ENCODE measurements around the gene WDR1.

Gene WDR1

DNA sequence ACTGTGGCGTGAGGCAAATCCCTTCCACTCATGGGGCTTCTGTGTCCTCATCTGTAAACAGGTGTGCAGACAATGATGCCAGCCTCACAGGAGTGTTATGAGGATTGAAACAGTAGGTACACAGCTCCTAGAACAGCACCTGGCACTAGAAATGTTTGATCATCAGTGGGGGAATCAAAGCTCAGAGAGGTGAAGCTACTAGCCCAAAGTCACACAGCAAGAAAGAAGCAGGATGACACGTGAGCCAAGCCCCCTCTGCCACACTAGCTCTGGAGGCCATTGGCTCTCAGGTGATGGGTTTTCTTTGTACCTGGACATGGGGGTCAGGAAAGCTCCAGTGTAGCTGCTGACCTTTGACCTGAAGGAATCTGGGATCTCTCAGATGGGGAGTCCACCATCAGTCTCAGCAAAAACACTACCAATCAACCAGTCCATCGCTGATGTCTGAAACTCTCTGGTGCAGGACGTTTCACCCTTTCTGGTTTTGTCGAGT lies 81.9 kb downstream of the WDR1 start:
- DNase-seq, result no peak

DNA sequence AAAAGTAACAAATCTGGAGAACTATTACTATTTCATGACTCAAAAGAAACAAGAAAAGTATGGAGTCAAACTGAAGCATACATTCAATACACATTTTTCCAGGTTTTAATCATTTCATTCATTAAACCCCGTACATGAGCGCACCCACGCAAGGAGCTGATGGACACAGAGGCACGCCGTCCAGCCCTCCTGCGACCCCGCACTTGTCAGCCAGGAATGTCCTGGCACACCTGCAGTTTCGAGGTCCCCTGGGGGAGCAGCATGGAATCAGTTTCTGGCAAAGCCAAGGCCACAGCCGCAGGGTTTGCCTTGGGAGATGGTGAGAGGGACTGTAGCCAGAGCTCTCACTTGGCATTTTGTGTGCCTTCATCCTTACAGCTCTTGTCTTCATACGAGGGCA lies 82.5 kb downstream of the WDR1 start:
- no peak for DNase-seq

DNA sequence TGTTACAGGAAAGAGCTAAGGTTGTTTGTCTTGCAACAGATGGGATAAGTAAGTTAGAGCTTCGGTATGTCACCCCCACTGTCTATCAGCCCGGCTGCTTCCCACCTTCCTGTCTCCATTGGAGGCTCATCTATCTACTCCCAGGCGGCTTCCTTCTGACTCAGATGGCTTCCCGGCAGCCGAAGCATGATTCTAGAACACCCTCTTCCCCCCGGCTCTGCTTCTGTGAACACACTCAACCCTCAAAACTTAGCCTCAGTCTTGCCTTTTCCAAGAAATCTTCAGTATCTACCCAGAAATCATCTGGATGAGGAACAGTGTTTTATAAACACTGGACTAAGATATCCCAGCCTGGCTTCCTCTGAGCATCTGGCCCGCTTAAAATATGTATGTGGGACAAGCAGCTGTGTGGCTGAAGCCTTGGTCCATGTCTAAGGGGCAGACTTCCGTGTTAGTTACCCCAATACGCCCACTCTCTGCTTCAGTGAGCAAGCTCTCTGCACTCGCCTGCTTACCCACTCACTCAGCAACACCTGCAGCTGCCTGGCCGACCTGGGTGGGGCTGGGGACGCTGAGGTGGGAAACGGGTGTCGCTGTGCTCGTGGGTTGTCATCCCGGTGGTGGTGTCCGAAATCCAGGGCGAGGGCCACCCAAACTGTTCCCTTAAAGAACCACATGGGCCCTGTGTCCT lies 83.3 kb downstream of the WDR1 start:
- DNase-seq, result no peak

DNA sequence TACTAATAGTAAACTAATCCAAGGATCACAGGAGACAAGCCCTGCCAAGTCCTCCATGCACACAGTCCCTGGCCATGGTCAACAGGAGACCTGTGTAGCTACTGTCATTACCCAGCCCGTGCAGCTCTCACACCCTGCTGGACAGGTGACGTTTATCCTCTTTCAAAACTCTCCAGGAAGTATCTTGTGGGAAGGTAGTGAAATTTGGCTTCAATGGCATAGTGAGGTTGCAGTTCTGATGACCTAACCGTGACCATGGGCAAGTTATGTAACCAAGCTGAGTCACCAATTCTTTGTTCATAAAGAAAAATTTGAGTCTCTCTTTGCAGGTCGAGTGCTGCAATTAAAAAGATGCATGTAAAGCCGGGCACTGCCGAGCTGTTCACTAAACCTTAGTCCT lies 84.0 kb downstream of the WDR1 start:
- no peak for DNase-seq

DNA sequence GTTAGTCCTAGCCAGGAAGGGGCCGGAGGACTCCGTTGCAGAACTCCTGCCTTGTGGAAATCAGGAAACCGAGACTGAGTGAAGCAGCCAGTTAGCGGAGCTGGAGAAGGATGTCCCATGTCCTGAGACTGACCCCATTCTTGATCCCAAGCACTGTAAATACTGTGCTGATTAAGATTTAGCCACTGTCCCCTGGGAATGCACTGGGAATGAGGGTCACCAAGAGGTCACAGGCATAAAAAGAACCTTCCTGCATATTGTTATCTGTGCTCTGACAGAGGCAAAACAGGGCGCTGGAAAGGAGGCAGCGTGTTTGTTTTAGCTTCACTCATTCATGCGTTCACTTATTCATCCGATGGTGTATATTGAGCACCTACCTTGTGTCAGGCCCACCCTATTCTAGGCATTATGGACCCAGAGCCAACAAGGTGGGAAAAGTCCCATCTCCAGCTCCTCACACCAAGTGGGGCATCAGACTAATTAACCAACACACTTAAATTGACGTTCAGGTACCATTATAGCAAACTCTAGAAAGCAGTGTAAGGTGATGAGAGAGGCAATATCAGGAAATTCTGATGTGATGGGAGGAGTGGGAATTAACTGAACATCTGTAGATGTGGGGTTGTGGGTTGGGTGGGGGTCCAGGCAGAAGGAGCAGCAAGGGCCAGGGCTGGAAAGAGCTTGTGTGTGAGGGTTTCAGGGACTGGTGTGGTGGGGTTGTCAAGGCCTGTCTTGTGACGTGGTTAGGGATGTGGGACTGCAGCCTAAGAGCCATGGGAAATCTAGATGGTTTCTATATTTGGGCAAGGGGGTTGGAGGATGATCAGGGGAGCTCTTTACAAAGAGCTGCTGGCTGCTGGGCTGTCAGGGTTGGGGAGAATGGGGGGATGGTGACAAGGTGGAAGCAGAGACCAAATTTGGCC lies 84.7 kb downstream of the WDR1 start:
- DNase-seq, result no peak

DNA sequence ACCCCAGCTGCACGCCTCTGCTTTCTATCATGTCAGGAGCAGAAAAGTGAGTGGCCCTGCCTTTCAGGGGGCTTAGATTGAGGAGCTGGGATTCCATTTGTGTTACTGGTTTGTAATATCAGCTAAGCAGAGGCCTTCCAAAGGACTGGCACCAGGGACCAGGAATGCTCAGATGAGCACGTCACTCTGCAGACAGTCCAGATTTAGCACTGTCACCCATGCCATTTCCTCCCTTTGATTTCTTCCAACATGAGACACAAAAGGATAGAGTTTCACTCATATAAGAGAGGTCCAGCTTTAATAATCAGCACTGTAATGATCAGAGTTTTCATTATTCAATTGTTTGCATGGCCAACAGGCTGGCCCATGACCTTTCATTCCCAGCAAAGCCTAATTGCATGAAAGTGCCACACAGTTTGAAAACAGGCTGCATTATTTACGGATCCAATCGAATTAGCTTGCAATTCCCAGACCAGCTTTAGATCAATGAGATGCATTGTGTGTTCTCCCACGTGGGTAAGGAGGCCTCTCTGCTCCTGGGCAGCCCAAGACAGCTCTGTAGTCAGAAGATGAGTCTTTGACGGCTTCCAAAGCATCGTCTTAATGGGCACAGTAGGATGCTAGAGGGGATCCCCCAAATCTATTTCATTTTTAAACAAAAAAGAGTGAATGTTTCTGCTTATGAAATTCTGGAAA lies 85.5 kb downstream of the WDR1 start:
- no peak for DNase-seq

GRCh38 chr4:10029403-10029802 lies 87.2 kb downstream of the WDR1 start:
- DNase-seq, result no peak

- DNase-seq, result no peak
Measured at GRCh38 chr4:10028910-10029309, 87.7 kb downstream of the WDR1 start.

DNA sequence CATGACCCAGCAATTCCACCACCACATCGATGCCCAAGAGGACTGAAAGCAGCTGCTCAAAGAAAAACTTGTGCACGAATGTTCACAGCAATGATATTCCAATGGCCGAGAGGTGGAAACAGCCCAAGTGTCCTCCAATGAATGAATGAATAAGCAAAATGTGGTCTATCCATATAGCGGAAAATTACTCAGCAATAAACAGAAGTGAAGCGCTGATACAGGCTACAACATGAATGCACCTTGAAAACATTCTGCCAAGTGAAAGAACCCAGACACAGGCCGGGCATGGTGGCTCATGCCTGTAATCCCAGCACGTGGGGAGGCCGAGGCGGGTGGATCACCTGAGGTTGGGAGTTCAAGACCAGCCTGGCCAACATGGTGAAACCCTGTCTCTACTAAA lies 90.1 kb downstream of the WDR1 start:
- DNase-seq, result no peak

- DNase-seq, result no peak
Measured at GRCh38 chr4:10025230-10025806, 91.3 kb downstream of the WDR1 start.
